GM20000 (cell line): ENCODE data around the gene BAHCC1.

ENCODE experiments used
- DNase-seq: peaks from one replicate; pipeline ENCODE4 v3.0.0; 2012; ENCODE audit warnings: low spot score
- CTCF ChIP-seq: IDR thresholded peaks from 2 replicates; pipeline ENCODE4 v1.5.1; 2012; ENCODE audit warnings: mild to moderate bottlenecking, control low read depth; ENCODE audit errors: extremely low read depth, missing control alignments

The BAHCC1 gene

GRCh38 chr17:81457401-81457800 lies 62.1 kb downstream of the BAHCC1 start:
- DNase-seq = no peak
- TF ChIP-seq CTCF = no peak

- no peak for TF ChIP-seq CTCF
- no peak for DNase-seq
These were observed 62.8 kb downstream of the BAHCC1 start for GRCh38 chr17:81457917-81458555.

- TF ChIP-seq CTCF = no peak
- DNase-seq = no peak
These were observed 63.4 kb downstream of the BAHCC1 start for GRCh38 chr17:81458628-81459027.

GRCh38 chr17:81459224-81459623 lies 64.0 kb downstream of the BAHCC1 start:
- DNase-seq = no peak

GRCh38 chr17:81459864-81460263 lies 64.6 kb downstream of the BAHCC1 start:
- DNase-seq = no peak

More at GRCh38 chr17:81459224-81459623, 64.0 kb downstream of the BAHCC1 start:
- TF ChIP-seq CTCF = no peak

GRCh38 chr17:81460856-81461460 lies 65.7 kb downstream of the BAHCC1 start:
- no peak for DNase-seq
- TF ChIP-seq CTCF = no peak

More at GRCh38 chr17:81459864-81460263, 64.6 kb downstream of the BAHCC1 start:
- no peak for TF ChIP-seq CTCF

GRCh38 chr17:81461607-81462500 lies 66.6 kb downstream of the BAHCC1 start:
- DNase-seq = no peak
- no peak for TF ChIP-seq CTCF
